Neutrophil (primary cell): ENCODE data around the gene BCORL1.

Source experiments
- H3K27ac ChIP-seq: fragments of 200-600 bp; sonication (generic); 2 replicates; pipeline ENCODE4 v1.5.1; 2016; ENCODE audit warnings: mild to moderate bottlenecking, moderate library complexity
- H3K27me3 ChIP-seq: fragments of 200-600 bp; sonication (generic); 2 replicates; pipeline ENCODE4 v1.6.0; 2016; ENCODE audit warnings: mild to moderate bottlenecking
- H3K36me3 ChIP-seq: fragments of 200-600 bp; sonication (generic); 2 replicates; pipeline ENCODE4 v1.5.1; 2017
- H3K4me1 ChIP-seq, 2 experiments: fragments of 200-600 bp in 1 of 2; sonication (generic) in 1 of 2; 1 replicate in 1 of 2; 2 replicates in 1 of 2; pipeline versions ENCODE4 v1.5.1 to v1.6.1; 2013 to 2016; ENCODE audit warnings: low read depth in 1 of 2, low read length in 1 of 2, mild to moderate bottlenecking in 1 of 2, moderate library complexity in 1 of 2; ENCODE audit not compliant: control insufficient read depth in 1 of 2, insufficient read depth in 1 of 2
- H3K4me3 ChIP-seq, 2 experiments: fragments of 200-600 bp in 1 of 2; sonication (generic) in 1 of 2; 1 replicate in 1 of 2; 2 replicates in 1 of 2; pipeline ENCODE4 v1.5.1; 2013 to 2016; ENCODE audit warnings: low read depth in 1 of 2, low read length in 1 of 2, mild to moderate bottlenecking in 1 of 2, moderate library complexity in 1 of 2
- H3K9me3 ChIP-seq: fragments of 200-600 bp; sonication (generic); 2 replicates; pipeline ENCODE4 v1.5.1; 2016
- CTCF ChIP-seq: fragments of 200-600 bp; sonication (generic); IDR thresholded peaks from 2 replicates; pipeline ENCODE4 v1.5.1; 2016; ENCODE audit warnings: antibody characterized with exemption

Gene BCORL1

GRCh38 chrX:129934952-129935351 lies 47.5 kb upstream of the BCORL1 start:
- peaks cover 8% of the 10 kb centered on the region for H3K27me3 ChIP-seq
- TF ChIP-seq CTCF: no peak
- H3K36me3 ChIP-seq: no peaks in the 10 kb centered on the region
- H3K4me1 ChIP-seq: peaks cover 5 to 9% of the 10 kb centered on the region in 2 experiments
- no peaks in the 10 kb centered on the region for H3K9me3 ChIP-seq
- H3K4me3 ChIP-seq: no peak overlapping the region
- no peak overlapping the region for H3K27ac ChIP-seq

- Histone ChIP-seq H3K4me3 (no peak overlapping the region), H3K27ac (no peak overlapping the region), H3K9me3 (no peaks in the 10 kb centered on the region), H3K27me3 (peaks cover 8% of the 10 kb centered on the region), H3K4me1 (peaks cover 2% of the 10 kb centered on the region in 2 experiments), H3K36me3 (no peaks in the 10 kb centered on the region)
- no peak for TF ChIP-seq CTCF
Measured at GRCh38 chrX:129938081-129938480, 44.4 kb upstream of the BCORL1 start.

GRCh38 chrX:129939986-129940385 lies 42.4 kb upstream of the BCORL1 start:
- TF ChIP-seq CTCF: no peak
- peaks cover 0 to 6% of the 10 kb centered on the region in 2 experiments for H3K4me1 ChIP-seq
- H3K27me3 ChIP-seq: no peaks in the 10 kb centered on the region
- no peaks in the 10 kb centered on the region for H3K36me3 ChIP-seq
- H3K9me3 ChIP-seq: no peaks in the 10 kb centered on the region
- H3K4me3 ChIP-seq: no peak overlapping the region
- H3K27ac ChIP-seq: no peak overlapping the region

- H3K4me1 ChIP-seq: peaks cover 0 to 6% of the 10 kb centered on the region in 2 experiments
- H3K27ac ChIP-seq: no peak overlapping the region
- H3K27me3 ChIP-seq: no peaks in the 10 kb centered on the region
Measured at GRCh38 chrX:129940721-129941120, 41.7 kb upstream of the BCORL1 start.

GRCh38 chrX:129945131-129945530 lies 37.3 kb upstream of the BCORL1 start:
- no peaks in the 10 kb centered on the region for H3K36me3 ChIP-seq
- H3K4me3 ChIP-seq: no peak overlapping the region
- no peak for TF ChIP-seq CTCF
- H3K27ac ChIP-seq: no peak overlapping the region
- no peaks in the 10 kb centered on the region for H3K27me3 ChIP-seq
- H3K4me1 ChIP-seq: peaks cover 0 to 6% of the 10 kb centered on the region in 2 experiments
- H3K9me3 ChIP-seq: no peaks in the 10 kb centered on the region

More at GRCh38 chrX:129940721-129941120, 41.7 kb upstream of the BCORL1 start:
- Histone ChIP-seq H3K9me3 (no peaks in the 10 kb centered on the region), H3K36me3 (no peaks in the 10 kb centered on the region), H3K4me3 (no peak overlapping the region)
- no peak for TF ChIP-seq CTCF

- Histone ChIP-seq H3K27me3 (no peaks in the 10 kb centered on the region), H3K9me3 (no peaks in the 10 kb centered on the region), H3K36me3 (no peaks in the 10 kb centered on the region), H3K4me3 (peak overlapping the region; percentile 61 to 62), H3K4me1 (peaks cover 22 to 27% of the 10 kb centered on the region in 2 experiments), H3K27ac (no peak overlapping the region)
- no peak for TF ChIP-seq CTCF
Measured at GRCh38 chrX:129953334-129953648, 29.1 kb upstream of the BCORL1 start.
